SK-N-MC (cell line): Measurements from ENCODE around the gene PHKA2.
A peak's percentile ranks its signal among the peaks of the same experiment; 100 is the strongest.
"Not testable (repeated sequence)": the region's sequence is repeated elsewhere in the genome, so short reads cannot be mapped to it uniquely, and the experiment has no call there.

Experiments
- DNase-seq: peaks from one replicate; pipeline ENCODE4 v3.0.0-alpha.2; 2011; ENCODE audit warnings: low read depth, low spot score
- H3K27ac ChIP-seq: fragments of 200-600 bp; sonication (generic); 2 replicates; pipeline ENCODE4 v1.5.1; 2016; ENCODE audit warnings: mixed run types
- H3K36me3 ChIP-seq: fragments of 200-600 bp; sonication (generic); 2 replicates; pipeline ENCODE4 v1.6.1; 2017; ENCODE audit warnings: antibody characterized with exemption, low read length, mixed read lengths; ENCODE audit not compliant: insufficient read depth
- H3K4me3 ChIP-seq: fragments of 200-600 bp; sonication (generic); 2 replicates; pipeline ENCODE4 v1.5.1; 2016
- H3K9ac ChIP-seq: fragments of 200-600 bp; sonication (generic); 2 replicates; pipeline ENCODE4 v1.8.0; 2017; ENCODE audit warnings: mixed run types, mixed read lengths; ENCODE audit not compliant: insufficient read length
- H3K9me3 ChIP-seq: fragments of 200-600 bp; sonication (generic); 2 replicates; pipeline ENCODE4 v1.6.1; 2017; ENCODE audit warnings: low read depth, mild to moderate bottlenecking, antibody characterized with exemption, low read length, moderate library complexity, mixed read lengths
- EZH2 ChIP-seq: fragments of 200-600 bp; sonication (generic); IDR thresholded peaks from one replicate; pipeline ENCODE4 v1.6.1; 2017; ENCODE audit warnings: antibody characterized with exemption
- FOXP2 ChIP-seq: optimal IDR thresholded peaks from 2 replicates; pipeline ENCODE3; 2011; ENCODE audit warnings: mild to moderate bottlenecking, moderate library complexity; ENCODE audit not compliant: insufficient read depth; ENCODE audit errors: extremely low read length, control extremely low read depth
- POLR2AphosphoS5 ChIP-seq: IDR thresholded peaks from 2 replicates; pipeline ENCODE4 v1.6.1; 2012; ENCODE audit warnings: mild to moderate bottlenecking, low read depth, low read length, borderline replicate concordance

Gene PHKA2, protein sequence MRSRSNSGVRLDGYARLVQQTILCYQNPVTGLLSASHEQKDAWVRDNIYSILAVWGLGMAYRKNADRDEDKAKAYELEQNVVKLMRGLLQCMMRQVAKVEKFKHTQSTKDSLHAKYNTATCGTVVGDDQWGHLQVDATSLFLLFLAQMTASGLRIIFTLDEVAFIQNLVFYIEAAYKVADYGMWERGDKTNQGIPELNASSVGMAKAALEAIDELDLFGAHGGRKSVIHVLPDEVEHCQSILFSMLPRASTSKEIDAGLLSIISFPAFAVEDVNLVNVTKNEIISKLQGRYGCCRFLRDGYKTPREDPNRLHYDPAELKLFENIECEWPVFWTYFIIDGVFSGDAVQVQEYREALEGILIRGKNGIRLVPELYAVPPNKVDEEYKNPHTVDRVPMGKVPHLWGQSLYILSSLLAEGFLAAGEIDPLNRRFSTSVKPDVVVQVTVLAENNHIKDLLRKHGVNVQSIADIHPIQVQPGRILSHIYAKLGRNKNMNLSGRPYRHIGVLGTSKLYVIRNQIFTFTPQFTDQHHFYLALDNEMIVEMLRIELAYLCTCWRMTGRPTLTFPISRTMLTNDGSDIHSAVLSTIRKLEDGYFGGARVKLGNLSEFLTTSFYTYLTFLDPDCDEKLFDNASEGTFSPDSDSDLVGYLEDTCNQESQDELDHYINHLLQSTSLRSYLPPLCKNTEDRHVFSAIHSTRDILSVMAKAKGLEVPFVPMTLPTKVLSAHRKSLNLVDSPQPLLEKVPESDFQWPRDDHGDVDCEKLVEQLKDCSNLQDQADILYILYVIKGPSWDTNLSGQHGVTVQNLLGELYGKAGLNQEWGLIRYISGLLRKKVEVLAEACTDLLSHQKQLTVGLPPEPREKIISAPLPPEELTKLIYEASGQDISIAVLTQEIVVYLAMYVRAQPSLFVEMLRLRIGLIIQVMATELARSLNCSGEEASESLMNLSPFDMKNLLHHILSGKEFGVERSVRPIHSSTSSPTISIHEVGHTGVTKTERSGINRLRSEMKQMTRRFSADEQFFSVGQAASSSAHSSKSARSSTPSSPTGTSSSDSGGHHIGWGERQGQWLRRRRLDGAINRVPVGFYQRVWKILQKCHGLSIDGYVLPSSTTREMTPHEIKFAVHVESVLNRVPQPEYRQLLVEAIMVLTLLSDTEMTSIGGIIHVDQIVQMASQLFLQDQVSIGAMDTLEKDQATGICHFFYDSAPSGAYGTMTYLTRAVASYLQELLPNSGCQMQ

DNA sequence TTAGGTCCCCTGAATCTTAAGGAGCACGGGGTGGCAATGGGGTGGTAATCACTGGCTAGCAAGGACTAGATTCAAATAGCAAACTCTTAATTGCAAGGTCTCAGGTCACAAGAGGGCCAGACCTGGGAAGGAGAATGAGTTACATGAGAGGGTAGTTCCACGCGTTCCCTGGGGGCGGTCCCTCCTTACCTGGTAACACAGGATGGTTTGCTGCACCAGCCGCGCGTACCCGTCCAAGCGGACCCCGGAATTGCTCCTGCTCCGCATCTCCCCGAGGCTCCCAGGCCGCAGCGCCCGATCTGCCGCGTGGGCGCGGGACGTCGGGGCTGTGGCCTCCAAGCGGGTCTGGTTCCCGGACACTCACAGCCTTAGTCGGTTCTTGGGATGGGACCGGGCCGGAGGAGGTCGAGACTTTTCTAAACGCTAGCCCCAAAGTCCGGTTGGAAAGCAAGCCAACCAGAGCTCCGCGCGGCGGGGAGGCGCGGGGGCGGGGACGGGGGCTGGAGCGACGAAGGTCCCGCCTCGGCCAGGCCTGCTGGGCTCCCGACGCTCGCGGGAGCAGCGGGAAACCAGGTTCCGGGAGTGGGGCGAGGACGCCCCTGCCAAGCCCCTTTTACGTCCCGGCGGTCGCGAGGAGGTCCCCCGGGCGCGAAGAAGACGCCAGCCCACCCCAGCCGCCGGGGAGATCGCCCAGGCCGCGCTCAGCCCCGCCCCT, at the start of gene PHKA2:
Gene PHKA2, minus strand, starts transcription at position 449 of the 715 bp plus-strand sequence. Its CDS starts 182 bp downstream, at position 267.
- no peaks in the 10 kb centered on the region for H3K9me3 ChIP-seq
- no peaks in the 10 kb centered on the region for H3K36me3 ChIP-seq
- H3K9ac ChIP-seq: peak within 1 kb of the TSS; percentile 89
- H3K4me3 ChIP-seq: peak within 1 kb of the TSS; percentile 84
- TF ChIP-seq POLR2AphosphoS5 (no peak), EZH2 (no peak), FOXP2 (no peak)
- DNase-seq: no peak
- peak within 1 kb of the TSS; percentile 79; the same call in 1 of the 2 replicates for H3K27ac ChIP-seq

DNA sequence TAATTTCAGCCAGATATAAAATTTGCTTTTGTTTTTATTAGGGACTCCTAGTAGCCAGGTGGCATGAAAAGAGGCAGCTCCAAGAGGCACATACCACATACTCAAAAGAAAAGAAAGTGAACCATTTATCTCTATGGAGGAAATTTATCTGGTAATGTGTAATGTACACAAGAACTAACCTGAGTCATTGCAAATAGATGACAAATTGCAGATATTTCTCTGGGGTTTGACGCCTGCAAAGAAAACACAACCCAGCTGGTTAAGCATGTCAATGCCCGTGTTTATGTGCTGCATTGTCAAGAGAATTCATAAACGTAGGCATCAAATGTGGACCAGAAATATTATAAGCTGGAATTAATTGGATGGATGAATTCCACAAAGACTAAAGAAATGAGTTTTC, 46.9 kb upstream of the PHKA2 start:
- H3K9me3 ChIP-seq: no peaks in the 10 kb centered on the region
- H3K27ac ChIP-seq: no peak overlapping the region
- H3K4me3 ChIP-seq: no peak overlapping the region
- H3K9ac ChIP-seq: no peak overlapping the region
- TF ChIP-seq FOXP2: no peak
- TF ChIP-seq EZH2: no peak
- TF ChIP-seq POLR2AphosphoS5: no peak
- H3K36me3 ChIP-seq: no peaks in the 10 kb centered on the region
- DNase-seq: no peak

DNA sequence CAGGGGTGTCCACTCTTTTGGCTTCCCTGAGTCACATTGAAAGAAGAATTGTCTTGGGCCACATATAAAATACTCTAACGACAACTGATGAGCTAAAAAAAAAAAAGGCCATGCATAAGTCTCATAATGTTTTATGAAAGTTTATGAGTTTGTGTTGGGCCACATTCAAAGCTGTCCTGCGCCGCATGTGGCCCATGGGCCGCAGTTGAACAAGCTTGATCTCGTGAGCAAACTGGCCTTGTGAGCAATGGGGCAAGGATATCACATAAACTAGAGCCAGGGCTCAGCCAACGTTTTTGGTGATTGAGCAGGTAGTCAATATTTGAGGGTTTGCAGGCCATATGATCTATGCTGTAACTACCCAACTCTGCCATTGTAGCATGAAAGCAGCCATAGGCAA, 44.6 kb upstream of the PHKA2 start:
- Histone ChIP-seq H3K27ac (no peak overlapping the region), H3K9ac (no peak overlapping the region), H3K9me3 (no peaks in the 10 kb centered on the region), H3K4me3 (no peak overlapping the region), H3K36me3 (no peaks in the 10 kb centered on the region)
- no peak for DNase-seq
- no peak for TF ChIP-seq POLR2AphosphoS5
- no peak for TF ChIP-seq EZH2
- TF ChIP-seq FOXP2: no peak

DNA sequence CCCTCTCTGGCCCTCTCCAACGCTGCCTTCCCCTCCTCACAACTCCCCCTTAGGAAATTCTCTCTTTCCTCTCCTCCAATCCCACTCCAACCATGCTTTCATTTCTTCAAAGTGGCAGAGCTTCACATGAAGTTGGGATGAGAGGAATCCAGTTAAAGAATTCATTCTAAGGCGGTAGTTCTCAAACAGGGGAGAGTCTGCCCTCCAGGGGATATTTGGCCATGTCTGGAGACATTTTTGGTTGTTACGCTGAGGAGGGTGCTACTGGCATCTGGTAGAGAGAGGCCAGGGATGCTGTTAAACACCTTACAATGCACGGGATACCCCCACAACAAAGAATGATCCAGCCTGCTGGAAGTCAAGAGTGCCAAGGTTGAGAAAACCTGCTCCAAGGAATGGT, 40.5 kb upstream of the PHKA2 start:
- H3K4me3 ChIP-seq: no peak overlapping the region
- H3K9ac ChIP-seq: no peak overlapping the region
- H3K27ac ChIP-seq: peak overlapping the region; percentile 25; the same call in 1 of the 2 replicates
- TF ChIP-seq FOXP2 (no peak), EZH2 (no peak), POLR2AphosphoS5 (no peak)
- no peak for DNase-seq
- H3K36me3 ChIP-seq: no peaks in the 10 kb centered on the region
- H3K9me3 ChIP-seq: no peaks in the 10 kb centered on the region

DNA sequence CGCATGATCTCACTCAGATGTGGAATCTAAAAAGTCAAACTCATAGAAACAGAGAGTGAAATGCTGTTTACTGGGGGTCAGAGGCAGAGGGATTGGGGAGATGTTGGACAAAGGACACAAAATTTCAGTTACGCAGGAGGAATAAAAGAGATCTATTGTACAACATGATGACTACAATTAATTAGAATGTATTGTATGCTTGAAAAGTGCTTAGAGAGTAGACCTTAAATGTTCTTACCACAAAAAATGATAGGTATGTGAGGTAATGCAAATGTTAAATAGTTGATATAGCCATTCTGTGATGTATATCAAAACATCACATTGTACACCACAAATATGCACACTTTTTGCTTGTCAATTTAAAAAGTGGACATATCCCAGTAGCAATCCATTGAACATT, 36.1 kb upstream of the PHKA2 start:
- Histone ChIP-seq H3K27ac (no peak overlapping the region), H3K9me3 (no peaks in the 10 kb centered on the region), H3K4me3 (no peak overlapping the region), H3K9ac (no peak overlapping the region), H3K36me3 (no peaks in the 10 kb centered on the region)
- no peak for DNase-seq
- TF ChIP-seq EZH2 (no peak), POLR2AphosphoS5 (no peak), FOXP2 (no peak)

DNA sequence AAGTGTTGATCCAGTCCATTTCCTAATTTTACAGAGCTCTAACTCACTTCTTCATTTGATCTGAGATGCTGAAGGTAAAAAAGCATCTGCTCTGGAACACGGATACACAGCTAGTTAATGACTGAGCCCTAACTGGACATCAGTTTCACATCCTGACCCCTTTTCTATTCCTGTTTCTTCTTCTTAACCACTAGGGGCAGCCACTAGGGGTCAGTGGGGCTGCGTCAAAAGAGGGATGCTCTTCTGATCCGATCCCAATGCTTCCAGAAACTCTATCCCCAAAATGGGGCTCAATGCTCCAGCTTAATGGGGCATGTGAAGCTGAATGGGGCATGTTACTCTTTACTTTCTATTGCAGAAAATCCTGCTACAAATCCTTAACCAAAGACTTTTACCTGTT, 33.4 kb upstream of the PHKA2 start:
- no peak for DNase-seq
- no peak overlapping the region for H3K4me3 ChIP-seq

DNA sequence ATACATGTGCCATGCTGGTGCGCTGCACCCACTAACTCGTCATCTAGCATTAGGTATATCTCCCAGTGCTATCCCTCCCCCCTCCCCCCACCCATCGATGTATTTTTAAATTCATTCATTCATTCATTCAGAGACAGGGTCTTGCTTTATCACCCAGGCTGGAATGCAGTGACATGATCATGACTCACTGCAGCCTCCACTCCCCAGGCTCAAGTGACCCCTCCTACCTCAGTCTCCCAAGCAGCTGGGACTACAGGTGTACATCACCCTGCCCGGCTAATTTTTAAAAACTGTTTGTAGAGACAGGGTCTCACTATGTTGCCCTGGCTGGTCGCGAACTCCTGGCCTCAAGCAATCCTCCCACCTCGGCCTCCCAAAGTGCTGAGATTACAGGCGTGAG, 32.7 kb upstream of the PHKA2 start:
- not testable (repeated sequence) for H3K27ac ChIP-seq, DNase-seq, H3K36me3 ChIP-seq, H3K9ac ChIP-seq, H3K4me3 ChIP-seq, H3K9me3 ChIP-seq

More for the DNA sequence above, 33.4 kb upstream of the PHKA2 start:
- no peak overlapping the region for H3K27ac ChIP-seq
- H3K36me3 ChIP-seq: no peaks in the 10 kb centered on the region
- no peak for TF ChIP-seq EZH2
- TF ChIP-seq POLR2AphosphoS5: no peak
- no peak for TF ChIP-seq FOXP2
- H3K9me3 ChIP-seq: no peaks in the 10 kb centered on the region
- no peak overlapping the region for H3K9ac ChIP-seq

DNA sequence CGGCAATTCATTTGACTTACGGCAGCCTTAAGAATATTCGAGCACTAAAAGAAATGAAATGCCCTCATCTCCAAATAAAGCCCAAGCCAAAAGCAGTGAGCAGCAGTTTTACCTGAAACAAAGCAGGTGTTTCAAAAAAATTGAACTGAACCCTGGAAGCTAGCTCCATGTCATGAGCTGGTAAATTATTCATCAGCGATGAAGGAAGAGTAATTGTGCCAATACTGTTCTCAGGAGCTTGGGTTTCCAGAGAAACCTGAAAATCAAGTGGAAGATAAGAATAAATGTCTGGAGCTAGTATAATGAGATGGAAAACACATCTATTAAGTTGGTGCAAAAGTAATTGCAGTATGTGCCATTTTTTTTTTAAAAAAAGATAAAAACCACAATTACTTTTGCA, 24.0 kb upstream of the PHKA2 start:
- H3K9ac ChIP-seq: no peak overlapping the region
- no peaks in the 10 kb centered on the region for H3K9me3 ChIP-seq
- H3K36me3 ChIP-seq: no peaks in the 10 kb centered on the region
- no peak overlapping the region for H3K4me3 ChIP-seq
- TF ChIP-seq POLR2AphosphoS5 (no peak), FOXP2 (no peak), EZH2 (no peak)
- no peak for DNase-seq
- H3K27ac ChIP-seq: no peak overlapping the region
